Stimulated activated memory B cell treated with anti-CD40 and anti-IgM and Interleukin-4, amounts not matched to agents 10 μg/mL and 1 μg/mL and 100 μg/mL, for 72 hours (primary cell): ENCODE data around the gene OR8B3.
"Not testable (repeated sequence)": the region's sequence is repeated elsewhere in the genome, so short reads cannot be mapped to it uniquely, and the experiment has no call there.

Source experiments
- ATAC-seq: fragments of 150-1000 bp; cut with Tn5 transposase; 2 replicates; pipeline ENCODE4 v1.10.0; 2021
- H3K27ac Mint-ChIP-seq: one replicate; pipeline ENCODE4 v1.8.0; 2022; ENCODE audit warnings: mild to moderate bottlenecking, mixed read lengths
- H3K27me3 Mint-ChIP-seq: one replicate; pipeline ENCODE4 v1.8.0; 2022; ENCODE audit warnings: mixed read lengths
- H3K36me3 Mint-ChIP-seq: one replicate; pipeline ENCODE4 v1.8.0; 2022; ENCODE audit warnings: mixed read lengths
- H3K4me1 Mint-ChIP-seq: one replicate; pipeline ENCODE4 v1.8.0; 2022; ENCODE audit warnings: mixed read lengths
- H3K4me3 Mint-ChIP-seq: one replicate; pipeline ENCODE4 v1.8.0; 2022; ENCODE audit warnings: mild to moderate bottlenecking, moderate library complexity, mixed read lengths
- H3K9me3 Mint-ChIP-seq: one replicate; pipeline ENCODE4 v1.8.0; 2022; ENCODE audit warnings: mixed read lengths

The OR8B3 gene

DNA sequence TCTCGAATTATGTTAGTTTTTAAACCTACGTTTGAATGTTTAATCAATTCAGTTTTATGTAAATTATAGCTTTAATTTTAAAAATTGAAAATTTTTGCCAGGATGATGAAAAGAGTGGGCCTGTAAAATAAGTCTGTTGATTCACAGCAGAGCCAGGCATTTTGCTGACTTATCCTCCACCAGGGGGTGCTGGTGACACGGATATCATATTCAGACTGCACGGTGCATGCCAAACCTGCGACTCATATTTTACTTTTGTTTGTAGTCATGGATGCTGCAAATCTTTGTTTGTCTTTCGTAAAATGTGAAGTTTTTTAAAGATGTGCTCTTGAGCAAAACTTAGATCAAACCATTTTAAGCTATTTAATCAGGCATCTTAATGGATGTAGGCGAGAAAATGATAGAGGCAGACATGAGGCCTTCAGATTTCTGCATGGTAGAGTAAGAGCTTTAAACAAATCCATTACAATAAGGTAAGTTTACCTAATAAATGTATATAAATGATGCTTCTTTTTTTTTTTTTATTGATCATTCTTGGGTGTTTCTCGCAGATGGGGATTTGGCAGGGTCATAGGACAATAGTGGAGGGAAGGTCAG lies 3.6 kb upstream of the OR8B3 start:
- H3K27me3 Mint-ChIP-seq, result no peaks in the 10 kb centered on the region
- no peaks in the 10 kb centered on the region for H3K9me3 Mint-ChIP-seq
- no peaks in the 10 kb centered on the region for H3K4me1 Mint-ChIP-seq
- H3K4me3 Mint-ChIP-seq, result no peak overlapping the region
- no peak overlapping the region for H3K27ac Mint-ChIP-seq
- H3K36me3 Mint-ChIP-seq, result no peaks in the 10 kb centered on the region
- ATAC-seq, result peak; percentile 71

DNA sequence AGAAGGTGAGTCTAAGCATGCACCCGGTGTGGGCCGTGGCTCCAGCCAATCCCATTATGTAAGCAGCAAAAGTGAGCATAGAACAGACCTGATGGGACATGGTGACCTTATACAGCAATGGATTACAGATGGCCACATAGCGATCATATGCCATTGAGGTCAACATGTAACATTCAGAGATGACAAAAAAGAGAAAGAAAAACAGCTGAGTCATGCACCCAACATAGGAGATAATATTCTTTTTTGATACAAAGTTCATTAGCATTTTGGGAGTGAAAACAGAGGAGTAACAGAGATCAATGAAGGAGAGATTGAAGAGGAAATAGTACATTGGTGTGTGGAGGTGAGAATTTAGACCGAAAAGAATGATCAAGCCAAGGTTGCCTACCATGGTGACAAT lies 2.0 kb downstream of the OR8B3 start:
- not testable (repeated sequence) for H3K27me3 Mint-ChIP-seq, H3K27ac Mint-ChIP-seq, H3K4me1 Mint-ChIP-seq, ATAC-seq, H3K9me3 Mint-ChIP-seq, H3K36me3 Mint-ChIP-seq, H3K4me3 Mint-ChIP-seq

DNA sequence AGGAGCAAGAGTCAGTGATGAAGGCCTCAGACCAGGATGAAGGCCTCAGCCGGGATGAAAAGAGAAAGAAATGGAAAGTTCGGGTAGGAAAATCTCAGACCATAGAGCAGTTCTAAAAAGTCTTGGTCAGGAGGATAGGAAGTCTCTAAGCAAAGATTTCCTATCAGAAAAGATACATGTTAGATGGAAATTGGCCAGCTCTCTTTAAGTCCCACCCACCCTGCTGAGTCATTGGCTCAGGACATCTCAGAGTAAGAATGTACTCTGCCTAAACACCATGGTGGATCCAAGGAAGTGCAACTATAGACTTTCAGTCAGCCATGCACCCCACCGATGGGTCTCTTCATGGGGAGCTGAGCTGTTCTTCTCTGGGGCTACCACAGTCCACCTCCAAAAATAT lies 4.4 kb downstream of the OR8B3 start:
- no peak for ATAC-seq
- Mint-ChIP-seq H3K27ac (no peak overlapping the region), H3K4me1 (no peaks in the 10 kb centered on the region), H3K9me3 (no peaks in the 10 kb centered on the region), H3K36me3 (no peaks in the 10 kb centered on the region), H3K4me3 (no peak overlapping the region), H3K27me3 (peaks cover 16% of the 10 kb centered on the region)

DNA sequence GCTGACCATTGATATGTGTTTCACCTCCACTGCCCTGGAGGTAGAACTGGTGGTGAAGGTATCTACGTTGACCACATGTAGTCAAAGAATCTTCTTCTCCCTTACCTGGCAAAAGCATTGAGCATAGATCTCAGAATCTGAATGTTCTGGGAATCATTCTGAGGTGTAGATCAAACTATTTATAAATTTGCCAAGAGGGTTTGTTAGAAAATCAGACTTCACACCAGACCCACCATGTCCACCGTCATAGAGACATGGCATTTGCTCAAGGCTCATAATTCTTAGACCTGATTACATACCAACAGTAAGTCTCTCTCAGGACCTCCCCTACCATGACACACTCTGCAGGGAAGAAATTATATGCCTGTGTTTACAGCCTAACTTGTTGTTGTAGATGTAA lies 14.4 kb downstream of the OR8B3 start, which contains the start of gene OR8B2:
OR8B2 (minus strand) TSS at position 101 of the 400 bp plus-strand sequence. CDS start 1,156 bp downstream, outside the sequence.
- no peak for ATAC-seq
- Mint-ChIP-seq H3K36me3 (no peaks in the 10 kb centered on the region), H3K9me3 (no peaks in the 10 kb centered on the region), H3K4me3 (no peak within 1 kb of the TSS), H3K27me3 (peaks cover 6% of the 10 kb centered on the region), H3K4me1 (no peaks in the 10 kb centered on the region), H3K27ac (no peak within 1 kb of the TSS)

DNA sequence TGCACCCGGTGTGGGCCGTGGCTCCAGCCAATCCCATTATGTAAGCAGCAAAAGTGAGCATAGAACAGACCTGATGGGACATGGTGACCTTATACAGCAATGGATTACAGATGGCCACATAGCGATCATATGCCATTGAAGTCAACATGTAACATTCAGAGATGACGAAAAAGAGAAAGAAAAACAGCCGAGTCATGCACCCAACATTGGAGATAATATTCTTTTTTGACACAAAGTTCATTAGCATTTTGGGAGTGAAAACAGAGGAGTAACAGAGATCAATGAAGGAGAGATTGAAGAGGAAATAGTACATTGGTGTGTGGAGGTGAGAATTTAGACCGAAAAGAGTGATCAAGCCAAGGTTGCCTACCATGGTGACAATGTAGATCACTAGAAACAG lies 16.0 kb downstream of the OR8B3 start:
- not testable (repeated sequence) for H3K27me3 Mint-ChIP-seq, H3K9me3 Mint-ChIP-seq, H3K4me3 Mint-ChIP-seq, H3K27ac Mint-ChIP-seq, ATAC-seq, H3K36me3 Mint-ChIP-seq, H3K4me1 Mint-ChIP-seq

DNA sequence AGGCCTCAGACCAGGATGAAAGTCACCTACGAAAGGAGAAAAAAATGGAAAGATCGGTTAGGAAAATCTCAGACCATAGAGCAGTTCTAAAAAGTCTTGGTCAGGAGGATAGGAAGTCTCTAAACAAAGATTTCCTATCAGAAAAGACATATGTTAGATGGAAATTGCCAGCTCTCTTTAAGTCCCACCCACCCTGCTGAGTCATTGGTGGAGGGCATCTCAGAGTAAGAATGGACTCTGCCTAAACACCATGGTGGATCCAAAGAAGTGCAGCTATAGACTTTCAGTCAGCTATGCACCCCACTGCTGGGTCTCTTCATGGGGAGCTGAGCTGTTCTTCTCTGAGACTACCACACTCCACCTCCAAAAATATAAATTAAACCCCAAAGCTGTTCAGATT lies 18.2 kb downstream of the OR8B3 start:
- no peak for ATAC-seq
- Mint-ChIP-seq H3K27ac (no peak overlapping the region), H3K9me3 (no peaks in the 10 kb centered on the region), H3K36me3 (no peaks in the 10 kb centered on the region), H3K27me3 (no peaks in the 10 kb centered on the region), H3K4me1 (no peaks in the 10 kb centered on the region), H3K4me3 (no peak overlapping the region)

DNA sequence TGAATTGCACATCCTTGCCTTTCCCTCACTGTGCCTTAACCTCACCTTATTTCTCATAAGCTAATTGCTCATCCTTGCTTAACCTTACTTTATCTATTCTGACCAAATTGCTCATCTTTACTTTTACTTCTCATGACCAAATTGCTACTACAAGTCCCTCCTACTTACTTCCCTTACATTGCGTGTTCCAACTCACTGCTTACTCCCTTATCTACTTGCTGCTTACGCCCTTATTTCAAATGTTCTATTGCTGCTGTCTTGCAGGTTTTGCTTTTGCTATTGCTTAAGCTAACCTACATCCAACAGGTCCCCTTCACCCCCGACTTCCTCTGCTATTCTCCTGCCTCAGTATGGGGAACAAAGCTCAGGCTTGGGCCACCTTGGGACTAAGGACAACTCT lies 22.5 kb downstream of the OR8B3 start:
- Mint-ChIP-seq H3K4me1 (no peaks in the 10 kb centered on the region), H3K27ac (no peak overlapping the region), H3K4me3 (no peak overlapping the region), H3K36me3 (no peaks in the 10 kb centered on the region), H3K9me3 (no peaks in the 10 kb centered on the region), H3K27me3 (no peaks in the 10 kb centered on the region)
- no peak for ATAC-seq

DNA sequence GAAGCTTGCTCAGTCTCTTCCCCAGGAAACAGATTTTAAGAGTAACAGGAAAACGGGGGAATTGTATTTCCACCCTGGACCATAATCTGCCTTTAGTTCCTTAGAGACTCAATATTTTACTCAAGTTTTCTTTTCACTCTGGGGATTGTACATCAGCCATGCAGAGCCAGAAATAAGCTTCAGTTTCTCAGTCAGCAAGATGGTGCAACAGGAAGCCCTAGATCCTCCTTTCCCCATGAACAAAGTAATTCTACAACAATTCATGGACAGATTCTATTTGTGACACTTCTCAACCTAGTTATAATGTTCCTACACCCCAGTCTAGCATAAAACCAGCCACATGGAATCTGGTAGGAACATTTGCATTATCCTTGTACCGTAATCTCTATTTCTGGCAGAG lies 39.3 kb downstream of the OR8B3 start:
- peaks cover 3% of the 10 kb centered on the region for H3K9me3 Mint-ChIP-seq
- no peak overlapping the region for H3K27ac Mint-ChIP-seq
- no peaks in the 10 kb centered on the region for H3K36me3 Mint-ChIP-seq
- H3K4me3 Mint-ChIP-seq, result no peak overlapping the region
- no peaks in the 10 kb centered on the region for H3K4me1 Mint-ChIP-seq
- H3K27me3 Mint-ChIP-seq, result no peaks in the 10 kb centered on the region
- no peak for ATAC-seq

DNA sequence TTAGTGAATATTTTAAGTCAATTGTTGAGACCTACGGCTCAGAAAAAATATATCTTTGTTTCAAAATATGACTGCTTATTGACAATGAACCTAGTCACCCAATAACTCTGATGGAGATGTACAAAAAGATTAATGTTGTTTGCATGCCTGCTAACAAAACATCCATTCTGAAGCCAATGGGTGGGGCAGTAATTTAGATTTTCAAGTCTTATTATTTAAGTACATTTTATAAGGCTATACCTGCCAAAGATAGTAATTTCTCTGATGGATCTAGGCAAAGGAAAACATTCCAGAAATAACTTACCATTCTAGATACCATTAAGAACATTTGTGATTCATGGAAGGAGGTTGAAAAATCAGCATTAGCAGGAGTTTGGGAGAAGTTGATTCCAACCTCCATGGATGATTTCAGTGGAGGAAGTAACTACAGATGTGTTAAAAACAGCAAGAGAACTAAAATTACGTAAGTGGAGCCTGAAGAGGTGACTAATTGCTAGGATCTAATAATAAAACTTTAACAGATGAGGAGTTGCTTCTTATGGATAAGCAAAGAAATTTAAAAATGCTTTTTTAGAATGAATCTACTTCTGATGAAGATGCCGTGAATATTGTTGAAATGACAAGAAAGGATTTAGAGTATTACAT lies 52.4 kb downstream of the OR8B3 start:
- Mint-ChIP-seq H3K9me3 (peaks cover 7% of the 10 kb centered on the region), H3K4me3 (no peak overlapping the region), H3K27me3 (peaks cover 10% of the 10 kb centered on the region), H3K4me1 (no peaks in the 10 kb centered on the region), H3K27ac (no peak overlapping the region), H3K36me3 (no peaks in the 10 kb centered on the region)
- ATAC-seq, result no peak
